Activated naive CD8-positive, alpha-beta T cell (primary cell): ENCODE measurements around the gene ABCC1.
"Not testable (repeated sequence)": the region's sequence is repeated elsewhere in the genome, so short reads cannot be mapped to it uniquely, and the experiment has no call there.

ENCODE experiments used
- H3K27ac Mint-ChIP-seq: one replicate; pipeline ENCODE4 v1.8.0; 2021; ENCODE audit warnings: mixed read lengths
- H3K27me3 Mint-ChIP-seq: one replicate; pipeline ENCODE4 v1.8.0; 2021; ENCODE audit warnings: mixed read lengths
- H3K36me3 Mint-ChIP-seq: one replicate; pipeline ENCODE4 v1.8.0; 2021; ENCODE audit warnings: mixed read lengths
- H3K4me1 Mint-ChIP-seq: one replicate; pipeline ENCODE4 v1.8.0; 2021; ENCODE audit warnings: low read depth, mixed read lengths
- H3K4me3 Mint-ChIP-seq: one replicate; pipeline ENCODE4 v1.8.0; 2021; ENCODE audit warnings: mild to moderate bottlenecking, mixed read lengths
- H3K9me3 Mint-ChIP-seq: one replicate; pipeline ENCODE4 v1.8.0; 2021; ENCODE audit warnings: low read depth, mixed read lengths

ABCC1 gene

GRCh38 chr16:16146380-16147315, 197.2 kb downstream of the ABCC1 start:
- no peaks in the 10 kb centered on the region for H3K9me3 Mint-ChIP-seq
- H3K4me3 Mint-ChIP-seq: no peak overlapping the region
- no peaks in the 10 kb centered on the region for H3K27me3 Mint-ChIP-seq
- no peaks in the 10 kb centered on the region for H3K4me1 Mint-ChIP-seq
- H3K36me3 Mint-ChIP-seq: peaks cover 2% of the 10 kb centered on the region
- H3K27ac Mint-ChIP-seq: no peak overlapping the region

- H3K4me1 Mint-ChIP-seq: no peaks in the 10 kb centered on the region
Measured at GRCh38 chr16:16147316-16147999, 198.0 kb downstream of the ABCC1 start.

GRCh38 chr16:16148000-16148599, 198.7 kb downstream of the ABCC1 start:
- H3K36me3 Mint-ChIP-seq, H3K27ac Mint-ChIP-seq, H3K4me3 Mint-ChIP-seq, H3K9me3 Mint-ChIP-seq, H3K4me1 Mint-ChIP-seq, H3K27me3 Mint-ChIP-seq: not testable (repeated sequence)

More at GRCh38 chr16:16147316-16147999, 198.0 kb downstream of the ABCC1 start:
- no peak overlapping the region for H3K4me3 Mint-ChIP-seq
- no peak overlapping the region for H3K27ac Mint-ChIP-seq
- H3K27me3 Mint-ChIP-seq: no peaks in the 10 kb centered on the region
- H3K9me3 Mint-ChIP-seq: no peaks in the 10 kb centered on the region
- peaks cover 2% of the 10 kb centered on the region for H3K36me3 Mint-ChIP-seq

- Mint-ChIP-seq H3K4me1 (no peaks in the 10 kb centered on the region), H3K4me3 (no peak overlapping the region), H3K27ac (no peak overlapping the region), H3K9me3 (no peaks in the 10 kb centered on the region), H3K27me3 (no peaks in the 10 kb centered on the region), H3K36me3 (peaks cover 2% of the 10 kb centered on the region)
Measured at GRCh38 chr16:16148755-16149154, 199.3 kb downstream of the ABCC1 start.

- H3K27me3 Mint-ChIP-seq: no peaks in the 10 kb centered on the region
- H3K4me3 Mint-ChIP-seq: no peak overlapping the region
- H3K27ac Mint-ChIP-seq: no peak overlapping the region
- no peaks in the 10 kb centered on the region for H3K4me1 Mint-ChIP-seq
- H3K9me3 Mint-ChIP-seq: no peaks in the 10 kb centered on the region
- H3K36me3 Mint-ChIP-seq: peaks cover 2% of the 10 kb centered on the region
Measured at GRCh38 chr16:16149710-16150116, 200.3 kb downstream of the ABCC1 start.

- no peaks in the 10 kb centered on the region for H3K9me3 Mint-ChIP-seq
- peaks cover 2% of the 10 kb centered on the region for H3K36me3 Mint-ChIP-seq
- no peaks in the 10 kb centered on the region for H3K27me3 Mint-ChIP-seq
- no peak overlapping the region for H3K27ac Mint-ChIP-seq
- no peak overlapping the region for H3K4me3 Mint-ChIP-seq
- H3K4me1 Mint-ChIP-seq: no peaks in the 10 kb centered on the region
Measured at GRCh38 chr16:16150117-16150877, 200.9 kb downstream of the ABCC1 start.

- Mint-ChIP-seq H3K27ac (no peak overlapping the region), H3K9me3 (no peaks in the 10 kb centered on the region), H3K36me3 (no peaks in the 10 kb centered on the region), H3K4me3 (no peak overlapping the region), H3K27me3 (no peaks in the 10 kb centered on the region), H3K4me1 (no peaks in the 10 kb centered on the region)
Measured at GRCh38 chr16:16150878-16151152, 201.4 kb downstream of the ABCC1 start.

GRCh38 chr16:16151315-16151714, 201.9 kb downstream of the ABCC1 start:
- Mint-ChIP-seq H3K27ac (no peak overlapping the region), H3K4me3 (no peak overlapping the region), H3K27me3 (no peaks in the 10 kb centered on the region), H3K9me3 (no peaks in the 10 kb centered on the region), H3K4me1 (no peaks in the 10 kb centered on the region), H3K36me3 (no peaks in the 10 kb centered on the region)

GRCh38 chr16:16153000-16153399, 203.6 kb downstream of the ABCC1 start:
- not testable (repeated sequence) for H3K27ac Mint-ChIP-seq, H3K27me3 Mint-ChIP-seq, H3K9me3 Mint-ChIP-seq, H3K36me3 Mint-ChIP-seq, H3K4me3 Mint-ChIP-seq, H3K4me1 Mint-ChIP-seq

- no peak overlapping the region for H3K4me3 Mint-ChIP-seq
- H3K9me3 Mint-ChIP-seq: peaks cover 5% of the 10 kb centered on the region
- H3K4me1 Mint-ChIP-seq: no peaks in the 10 kb centered on the region
- H3K27ac Mint-ChIP-seq: no peak overlapping the region
- no peaks in the 10 kb centered on the region for H3K27me3 Mint-ChIP-seq
- H3K36me3 Mint-ChIP-seq: no peaks in the 10 kb centered on the region
Measured at GRCh38 chr16:16154281-16154951, 205.0 kb downstream of the ABCC1 start.

GRCh38 chr16:16155234-16155633, 205.8 kb downstream of the ABCC1 start:
- H3K27me3 Mint-ChIP-seq: no peaks in the 10 kb centered on the region
- no peaks in the 10 kb centered on the region for H3K4me1 Mint-ChIP-seq
- H3K36me3 Mint-ChIP-seq: peaks cover 2% of the 10 kb centered on the region
- H3K4me3 Mint-ChIP-seq: no peak overlapping the region
- H3K27ac Mint-ChIP-seq: no peak overlapping the region
- peaks cover 5% of the 10 kb centered on the region for H3K9me3 Mint-ChIP-seq

- H3K27me3 Mint-ChIP-seq: peaks cover 1% of the 10 kb centered on the region
- peaks cover 2% of the 10 kb centered on the region for H3K36me3 Mint-ChIP-seq
- H3K27ac Mint-ChIP-seq: no peak overlapping the region
- H3K9me3 Mint-ChIP-seq: peaks cover 5% of the 10 kb centered on the region
- no peak overlapping the region for H3K4me3 Mint-ChIP-seq
- H3K4me1 Mint-ChIP-seq: no peaks in the 10 kb centered on the region
Measured at GRCh38 chr16:16157166-16157565, 207.8 kb downstream of the ABCC1 start.

- peaks cover 1% of the 10 kb centered on the region for H3K27me3 Mint-ChIP-seq
- no peaks in the 10 kb centered on the region for H3K4me1 Mint-ChIP-seq
- no peak overlapping the region for H3K27ac Mint-ChIP-seq
- peaks cover 2% of the 10 kb centered on the region for H3K36me3 Mint-ChIP-seq
- no peak overlapping the region for H3K4me3 Mint-ChIP-seq
- H3K9me3 Mint-ChIP-seq: peaks cover 5% of the 10 kb centered on the region
Measured at GRCh38 chr16:16158082-16158658, 208.8 kb downstream of the ABCC1 start.

- Mint-ChIP-seq H3K4me1 (no peaks in the 10 kb centered on the region), H3K4me3 (no peak overlapping the region), H3K36me3 (peaks cover 2% of the 10 kb centered on the region), H3K27ac (no peak overlapping the region), H3K9me3 (peaks cover 5% of the 10 kb centered on the region), H3K27me3 (peaks cover 1% of the 10 kb centered on the region)
Measured at GRCh38 chr16:16158741-16159374, 209.4 kb downstream of the ABCC1 start.
